IMR-90 (cell line): ENCODE data around the gene SLC6A11.

ENCODE experiments used
- CEBPB ChIP-seq: IDR thresholded peaks from 2 replicates; pipeline ENCODE4 v1.6.1; 2012; ENCODE audit warnings: low read depth, low read length, improper control_type of control experiment
- FOS ChIP-seq: fragments of 150-350 bp; IDR thresholded peaks from 2 replicates; pipeline ENCODE4 v1.6.1; 2016; ENCODE audit warnings: low read depth, low read length
- MAZ ChIP-seq: IDR thresholded peaks from 2 replicates; pipeline ENCODE4 v1.6.1; 2012; ENCODE audit warnings: low read depth, mild to moderate bottlenecking, low read length, improper control_type of control experiment, moderate library complexity, borderline replicate concordance
- NFE2L2 ChIP-seq: fragments of 150-350 bp; IDR thresholded peaks from 2 replicates; pipeline ENCODE4 v1.6.1; 2016; ENCODE audit warnings: low read depth, mild to moderate bottlenecking, low read length
- POLR2A ChIP-seq: IDR thresholded peaks from 2 replicates; pipeline ENCODE4 v1.6.1; 2012; ENCODE audit warnings: mild to moderate bottlenecking, low read depth, low read length
- RAD21 ChIP-seq: IDR thresholded peaks from 2 replicates; pipeline ENCODE4 v1.6.1; 2012; ENCODE audit warnings: low read length, improper control_type of control experiment
- RCOR1 ChIP-seq: IDR thresholded peaks from 2 replicates; pipeline ENCODE4 v1.6.1; 2012; ENCODE audit warnings: mild to moderate bottlenecking, low read length, improper control_type of control experiment; ENCODE audit not compliant: insufficient replicate concordance
- RFX5 ChIP-seq: IDR thresholded peaks from 2 replicates; pipeline ENCODE4 v1.8.0; 2012; ENCODE audit warnings: low read depth, mild to moderate bottlenecking, low read length, moderate library complexity
- SMC3 ChIP-seq: fragments of 150-350 bp; IDR thresholded peaks from 2 replicates; pipeline ENCODE4 v1.6.1; 2016; ENCODE audit warnings: low read depth, mild to moderate bottlenecking, antibody characterized with exemption, low read length, moderate library complexity
- TF ChIP-seq, protein P1 (sequence below): conservative IDR thresholded peaks from 2 replicates; pipeline ENCODE4 v1.5.1; 2012; ENCODE audit warnings: mild to moderate bottlenecking, low read depth, low read length, improper control_type of control experiment
- TF ChIP-seq, protein P2 (sequence below): fragments of 150-350 bp; IDR thresholded peaks from 2 replicates; pipeline ENCODE4 v1.6.1; 2016; ENCODE audit warnings: low read depth, mild to moderate bottlenecking, low read length, moderate library complexity, borderline replicate concordance

GRCh38 chr3:10955711-10956453 is 139.9 kb downstream of the SLC6A11 start:
- TF ChIP-seq, protein P1, sequence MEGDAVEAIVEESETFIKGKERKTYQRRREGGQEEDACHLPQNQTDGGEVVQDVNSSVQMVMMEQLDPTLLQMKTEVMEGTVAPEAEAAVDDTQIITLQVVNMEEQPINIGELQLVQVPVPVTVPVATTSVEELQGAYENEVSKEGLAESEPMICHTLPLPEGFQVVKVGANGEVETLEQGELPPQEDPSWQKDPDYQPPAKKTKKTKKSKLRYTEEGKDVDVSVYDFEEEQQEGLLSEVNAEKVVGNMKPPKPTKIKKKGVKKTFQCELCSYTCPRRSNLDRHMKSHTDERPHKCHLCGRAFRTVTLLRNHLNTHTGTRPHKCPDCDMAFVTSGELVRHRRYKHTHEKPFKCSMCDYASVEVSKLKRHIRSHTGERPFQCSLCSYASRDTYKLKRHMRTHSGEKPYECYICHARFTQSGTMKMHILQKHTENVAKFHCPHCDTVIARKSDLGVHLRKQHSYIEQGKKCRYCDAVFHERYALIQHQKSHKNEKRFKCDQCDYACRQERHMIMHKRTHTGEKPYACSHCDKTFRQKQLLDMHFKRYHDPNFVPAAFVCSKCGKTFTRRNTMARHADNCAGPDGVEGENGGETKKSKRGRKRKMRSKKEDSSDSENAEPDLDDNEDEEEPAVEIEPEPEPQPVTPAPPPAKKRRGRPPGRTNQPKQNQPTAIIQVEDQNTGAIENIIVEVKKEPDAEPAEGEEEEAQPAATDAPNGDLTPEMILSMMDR = no peak
- TF ChIP-seq POLR2A = no peak
- TF ChIP-seq RAD21 = no peak
- no peak for TF ChIP-seq MAZ
- TF ChIP-seq SMC3 = no peak
- no peak for TF ChIP-seq NFE2L2
- no peak for TF ChIP-seq RFX5
- TF ChIP-seq FOS = no peak
- no peak for TF ChIP-seq CEBPB
- TF ChIP-seq, protein P2, sequence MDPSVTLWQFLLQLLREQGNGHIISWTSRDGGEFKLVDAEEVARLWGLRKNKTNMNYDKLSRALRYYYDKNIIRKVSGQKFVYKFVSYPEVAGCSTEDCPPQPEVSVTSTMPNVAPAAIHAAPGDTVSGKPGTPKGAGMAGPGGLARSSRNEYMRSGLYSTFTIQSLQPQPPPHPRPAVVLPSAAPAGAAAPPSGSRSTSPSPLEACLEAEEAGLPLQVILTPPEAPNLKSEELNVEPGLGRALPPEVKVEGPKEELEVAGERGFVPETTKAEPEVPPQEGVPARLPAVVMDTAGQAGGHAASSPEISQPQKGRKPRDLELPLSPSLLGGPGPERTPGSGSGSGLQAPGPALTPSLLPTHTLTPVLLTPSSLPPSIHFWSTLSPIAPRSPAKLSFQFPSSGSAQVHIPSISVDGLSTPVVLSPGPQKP = no peak
- no peak for TF ChIP-seq RCOR1
